ENCODE data around the gene KAZN. TPM values are rescaled to one million over a fixed set of nuclear protein-coding genes. Genes with fewer than 3 reads are reported as not detected.

The KAZN gene
- total RNA-seq, 2 donors from 2014 or later, result 0.46 to 0.58 TPM

DNA sequence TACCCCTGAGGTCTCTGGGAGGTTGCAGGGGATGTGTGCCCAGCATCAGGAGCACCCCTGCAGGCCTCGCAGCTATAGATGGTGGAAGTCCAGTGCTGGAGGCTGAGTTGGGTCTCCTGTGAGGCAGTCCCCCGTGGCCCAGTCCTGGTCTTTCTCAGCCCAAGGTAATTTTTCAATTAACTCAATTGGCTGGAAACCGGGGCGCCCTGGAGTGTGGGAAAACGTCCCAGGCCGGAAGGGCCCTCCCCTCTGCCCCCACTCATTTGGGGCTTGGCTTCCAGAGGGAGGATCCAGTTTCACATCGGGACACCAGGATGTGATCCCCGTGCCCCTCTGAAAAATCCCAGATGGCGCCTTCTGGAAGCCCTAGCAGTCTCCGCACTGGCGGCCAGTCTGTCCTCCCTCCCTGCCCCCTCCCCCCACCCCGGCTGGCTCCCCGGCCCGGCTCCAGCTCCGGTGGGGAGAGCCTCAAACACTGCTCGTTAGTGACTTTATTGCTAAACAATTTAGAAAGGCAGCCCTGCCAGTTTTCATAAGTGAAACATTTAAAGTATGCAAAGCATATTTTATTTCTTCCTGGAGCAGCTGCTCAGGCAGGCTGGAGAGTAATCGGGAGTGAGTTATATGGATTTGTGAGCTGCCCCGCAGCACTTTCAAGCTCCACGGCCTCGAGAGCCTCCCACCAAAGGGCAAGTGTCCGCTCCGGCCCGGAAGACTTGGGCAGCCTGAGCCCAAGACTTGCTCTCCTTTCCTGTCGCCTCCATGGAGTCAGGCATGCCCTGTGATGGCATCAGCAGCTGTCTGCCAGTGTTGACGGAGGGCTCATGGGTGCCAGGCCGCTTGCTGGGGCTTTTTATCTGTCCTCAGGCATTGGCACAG, 346.9 kb downstream of the KAZN start:
- H3K4me1 Mint-ChIP-seq (ENCODE audit: low read depth), result no peaks in the 10 kb centered on the region
- H3K27me3 Mint-ChIP-seq (ENCODE audit: low read depth), result no peaks in the 10 kb centered on the region
- H3K4me3 Mint-ChIP-seq, result no peak overlapping the region
- no peaks in the 10 kb centered on the region for H3K9me3 Mint-ChIP-seq
- H3K36me3 Mint-ChIP-seq (ENCODE audit: insufficient read depth in 2 of 2), result no peaks in the 10 kb centered on the region
- no peak for ATAC-seq (replicated peaks in 1 of 2)
- DNase-seq, result no peak
- no peak overlapping the region for H3K27ac Mint-ChIP-seq

DNA sequence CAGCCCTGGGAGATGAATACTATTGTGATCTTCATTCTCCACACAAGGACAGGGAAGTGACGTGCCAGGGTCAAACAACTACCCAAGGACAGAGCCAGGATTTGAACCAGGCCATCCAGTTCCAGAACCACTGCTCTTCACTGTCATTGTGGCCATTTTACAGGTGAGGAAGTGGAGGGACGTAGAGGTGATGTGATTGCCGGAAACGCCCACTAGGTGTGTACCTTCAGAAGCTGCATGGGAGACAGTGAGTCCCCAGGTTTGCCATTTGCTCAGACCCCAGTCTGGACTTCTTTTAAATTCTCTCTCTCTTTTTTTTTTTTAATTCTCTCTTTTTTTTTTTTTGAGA, 347.5 kb downstream of the KAZN start:
- H3K9me3 Mint-ChIP-seq, result no peaks in the 10 kb centered on the region
- no peaks in the 10 kb centered on the region for H3K27me3 Mint-ChIP-seq (ENCODE audit: low read depth)
- H3K36me3 Mint-ChIP-seq (ENCODE audit: insufficient read depth in 2 of 2), result no peaks in the 10 kb centered on the region
- H3K4me3 Mint-ChIP-seq, result no peak overlapping the region
- ATAC-seq (replicated peaks in 1 of 2) (no peak), DNase-seq (no peak)
- no peaks in the 10 kb centered on the region for H3K4me1 Mint-ChIP-seq (ENCODE audit: low read depth)
- no peak overlapping the region for H3K27ac Mint-ChIP-seq

DNA sequence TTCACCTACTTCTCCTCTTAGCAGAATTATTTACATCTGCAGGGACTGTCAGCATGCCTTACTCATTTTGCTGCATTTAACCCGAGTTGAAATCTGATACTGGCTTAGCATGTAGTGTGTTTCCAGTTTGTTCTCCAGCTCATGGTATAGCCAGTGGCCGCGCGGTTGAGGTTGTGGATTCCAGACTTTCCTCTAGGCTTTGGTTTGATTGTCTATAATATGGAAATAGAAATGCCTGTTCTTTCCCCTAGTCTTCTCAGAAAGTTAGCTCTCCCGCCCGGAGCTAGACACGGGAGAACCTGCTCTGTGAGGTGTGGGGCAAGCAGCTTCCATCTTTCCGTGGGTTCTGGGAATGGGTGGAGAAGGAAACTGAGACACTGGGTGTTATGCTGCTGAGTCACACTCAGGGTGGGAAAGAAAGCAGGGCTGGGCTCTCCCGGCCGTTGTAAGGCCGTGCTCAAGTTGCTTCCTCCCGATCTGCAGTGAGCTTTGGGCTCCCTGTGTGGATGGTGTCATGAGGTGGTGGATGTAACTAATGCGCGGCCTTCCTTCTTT, 348.3 kb downstream of the KAZN start:
- Mint-ChIP-seq H3K4me3 (no peak overlapping the region), H3K9me3 (no peaks in the 10 kb centered on the region), H3K4me1 (ENCODE audit: low read depth) (no peaks in the 10 kb centered on the region), H3K27ac (no peak overlapping the region), H3K36me3 (ENCODE audit: insufficient read depth in 2 of 2) (no peaks in the 10 kb centered on the region), H3K27me3 (ENCODE audit: low read depth) (no peaks in the 10 kb centered on the region)
- DNase-seq (no peak), ATAC-seq (replicated peaks in 1 of 2) (no peak)

- DNase-seq, result no peak
- Mint-ChIP-seq H3K4me3 (no peak overlapping the region), H3K4me1 (ENCODE audit: low read depth) (no peaks in the 10 kb centered on the region), H3K27ac (no peak overlapping the region), H3K27me3 (ENCODE audit: low read depth) (no peaks in the 10 kb centered on the region), H3K9me3 (no peaks in the 10 kb centered on the region), H3K36me3 (ENCODE audit: insufficient read depth in 2 of 2) (no peaks in the 10 kb centered on the region)
- no peak for ATAC-seq (replicated peaks in 1 of 2)
These were observed 348.9 kb downstream of the KAZN start for GRCh38 chr1:14947421-14947820.

- no peaks in the 10 kb centered on the region for H3K36me3 Mint-ChIP-seq (ENCODE audit: insufficient read depth in 2 of 2)
- H3K4me1 Mint-ChIP-seq (ENCODE audit: low read depth), result no peaks in the 10 kb centered on the region
- no peak for DNase-seq
- no peak overlapping the region for H3K27ac Mint-ChIP-seq
- no peaks in the 10 kb centered on the region for H3K27me3 Mint-ChIP-seq (ENCODE audit: low read depth)
- H3K4me3 Mint-ChIP-seq, result no peak overlapping the region
- no peak for ATAC-seq (replicated peaks in 1 of 2)
- no peaks in the 10 kb centered on the region for H3K9me3 Mint-ChIP-seq
These were observed 349.7 kb downstream of the KAZN start for GRCh38 chr1:14948112-14948652.

DNA sequence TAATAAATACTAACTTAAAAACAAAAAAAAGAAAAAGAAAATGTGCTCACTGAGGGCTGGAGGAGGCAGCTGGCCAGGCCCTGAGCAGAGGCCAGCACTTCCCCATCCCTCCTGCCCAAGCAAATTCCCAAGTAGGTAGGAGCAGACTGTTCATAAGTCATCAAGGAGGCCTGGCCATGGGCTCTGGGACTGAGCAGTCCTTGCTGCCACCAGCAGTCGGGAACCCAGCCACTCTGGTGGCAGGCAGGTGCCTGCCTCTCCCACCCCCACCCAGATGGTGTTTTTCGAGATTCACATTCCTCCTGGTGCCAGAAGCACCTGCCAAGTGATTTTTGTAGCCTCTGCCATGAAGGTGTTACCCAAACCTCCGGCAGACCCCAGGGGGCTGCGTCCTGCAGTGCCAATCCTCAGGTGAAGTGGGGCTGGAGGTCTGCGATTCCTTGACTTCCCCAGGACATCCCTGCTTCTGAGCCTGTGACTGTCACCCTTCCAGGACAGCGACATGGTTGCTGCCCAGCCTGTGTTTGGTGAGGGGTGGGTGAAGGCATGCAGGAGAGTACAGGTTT, 350.9 kb downstream of the KAZN start:
- no peaks in the 10 kb centered on the region for H3K9me3 Mint-ChIP-seq
- H3K27ac Mint-ChIP-seq, result no peak overlapping the region
- ATAC-seq (replicated peaks in 1 of 2), result no peak
- no peaks in the 10 kb centered on the region for H3K4me1 Mint-ChIP-seq (ENCODE audit: low read depth)
- DNase-seq, result no peak
- H3K4me3 Mint-ChIP-seq, result no peak overlapping the region
- no peaks in the 10 kb centered on the region for H3K36me3 Mint-ChIP-seq (ENCODE audit: insufficient read depth in 2 of 2)
- H3K27me3 Mint-ChIP-seq (ENCODE audit: low read depth), result no peaks in the 10 kb centered on the region

DNA sequence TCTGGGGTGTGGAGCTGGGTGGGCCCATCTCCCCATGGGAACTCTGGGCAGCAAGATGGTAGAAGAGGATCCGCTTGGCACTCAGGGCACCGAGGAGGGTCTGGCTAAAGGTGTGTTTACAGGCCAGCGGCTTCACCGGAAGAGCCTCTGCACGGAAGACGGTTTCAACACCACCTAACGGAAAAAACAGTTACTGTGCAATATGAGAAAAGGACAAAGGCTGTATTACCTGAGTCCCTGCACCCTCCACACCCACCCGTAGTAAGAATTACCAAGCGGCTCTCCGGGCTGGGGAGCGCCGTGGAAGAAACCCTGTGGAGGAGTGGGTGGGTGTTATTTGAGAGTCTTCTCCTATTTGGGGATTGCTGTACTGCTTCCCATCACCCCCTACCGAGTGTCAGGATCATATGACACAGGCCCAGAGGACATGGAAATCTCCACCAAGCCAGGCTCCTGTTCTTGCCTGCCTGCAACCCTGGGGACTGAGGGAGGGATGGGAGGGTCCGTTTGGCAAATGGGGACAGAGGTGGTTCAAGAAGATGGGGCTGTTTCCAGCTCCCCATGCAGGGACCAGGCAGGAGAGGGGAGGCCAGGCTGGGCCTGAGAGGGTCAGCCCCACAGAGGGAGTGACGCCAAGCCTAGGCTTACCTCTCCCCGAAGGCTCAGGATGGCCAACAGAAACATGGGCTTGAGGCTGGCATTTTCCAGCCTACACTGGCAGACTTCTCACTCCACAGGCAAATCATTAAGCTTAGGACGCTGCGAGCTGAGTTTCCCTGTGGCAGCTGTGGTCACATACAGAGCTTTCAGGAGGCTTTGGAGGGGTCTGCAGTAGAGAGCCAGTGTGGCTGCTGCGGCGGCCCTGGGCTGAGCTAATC, 351.6 kb downstream of the KAZN start:
- no peak overlapping the region for H3K4me3 Mint-ChIP-seq
- no peak for ATAC-seq (replicated peaks in 1 of 2)
- H3K9me3 Mint-ChIP-seq, result no peaks in the 10 kb centered on the region
- no peak for DNase-seq
- no peaks in the 10 kb centered on the region for H3K4me1 Mint-ChIP-seq (ENCODE audit: low read depth)
- H3K27me3 Mint-ChIP-seq (ENCODE audit: low read depth), result no peaks in the 10 kb centered on the region
- no peak overlapping the region for H3K27ac Mint-ChIP-seq
- H3K36me3 Mint-ChIP-seq (ENCODE audit: insufficient read depth in 2 of 2), result no peaks in the 10 kb centered on the region

- Mint-ChIP-seq H3K27ac (no peak overlapping the region), H3K36me3 (ENCODE audit: insufficient read depth in 2 of 2) (no peaks in the 10 kb centered on the region), H3K9me3 (no peaks in the 10 kb centered on the region), H3K4me1 (ENCODE audit: low read depth) (no peaks in the 10 kb centered on the region), H3K4me3 (no peak overlapping the region), H3K27me3 (ENCODE audit: low read depth) (no peaks in the 10 kb centered on the region)
- no peak for ATAC-seq (replicated peaks in 1 of 2)
- DNase-seq, result no peak
These were observed 353.3 kb downstream of the KAZN start for GRCh38 chr1:14951766-14952165.

GRCh38 chr1:14952626-14953314, 354.3 kb downstream of the KAZN start:
- no peak overlapping the region for H3K4me3 Mint-ChIP-seq
- no peak for ATAC-seq (replicated peaks in 1 of 2)
- no peaks in the 10 kb centered on the region for H3K9me3 Mint-ChIP-seq
- no peaks in the 10 kb centered on the region for H3K27me3 Mint-ChIP-seq (ENCODE audit: low read depth)
- DNase-seq, result no peak
- no peak overlapping the region for H3K27ac Mint-ChIP-seq
- no peaks in the 10 kb centered on the region for H3K4me1 Mint-ChIP-seq (ENCODE audit: low read depth)
- H3K36me3 Mint-ChIP-seq (ENCODE audit: insufficient read depth in 2 of 2), result no peaks in the 10 kb centered on the region

- no peak overlapping the region for H3K27ac Mint-ChIP-seq
- no peak for DNase-seq
- H3K36me3 Mint-ChIP-seq (ENCODE audit: insufficient read depth in 2 of 2), result no peaks in the 10 kb centered on the region
- no peaks in the 10 kb centered on the region for H3K27me3 Mint-ChIP-seq (ENCODE audit: low read depth)
- no peak for ATAC-seq (replicated peaks in 1 of 2)
- no peak overlapping the region for H3K4me3 Mint-ChIP-seq
- no peaks in the 10 kb centered on the region for H3K4me1 Mint-ChIP-seq (ENCODE audit: low read depth)
- no peaks in the 10 kb centered on the region for H3K9me3 Mint-ChIP-seq
These were observed 355.7 kb downstream of the KAZN start for GRCh38 chr1:14954210-14954609.

- H3K27me3 Mint-ChIP-seq (ENCODE audit: low read depth), result no peaks in the 10 kb centered on the region
- no peak overlapping the region for H3K4me3 Mint-ChIP-seq
- H3K36me3 Mint-ChIP-seq (ENCODE audit: insufficient read depth in 2 of 2), result no peaks in the 10 kb centered on the region
- no peak for DNase-seq
- H3K27ac Mint-ChIP-seq, result no peak overlapping the region
- H3K4me1 Mint-ChIP-seq (ENCODE audit: low read depth), result no peaks in the 10 kb centered on the region
- ATAC-seq (replicated peaks in 1 of 2), result no peak
- H3K9me3 Mint-ChIP-seq, result no peaks in the 10 kb centered on the region
These were observed 356.4 kb downstream of the KAZN start for GRCh38 chr1:14954930-14955329.

DNA sequence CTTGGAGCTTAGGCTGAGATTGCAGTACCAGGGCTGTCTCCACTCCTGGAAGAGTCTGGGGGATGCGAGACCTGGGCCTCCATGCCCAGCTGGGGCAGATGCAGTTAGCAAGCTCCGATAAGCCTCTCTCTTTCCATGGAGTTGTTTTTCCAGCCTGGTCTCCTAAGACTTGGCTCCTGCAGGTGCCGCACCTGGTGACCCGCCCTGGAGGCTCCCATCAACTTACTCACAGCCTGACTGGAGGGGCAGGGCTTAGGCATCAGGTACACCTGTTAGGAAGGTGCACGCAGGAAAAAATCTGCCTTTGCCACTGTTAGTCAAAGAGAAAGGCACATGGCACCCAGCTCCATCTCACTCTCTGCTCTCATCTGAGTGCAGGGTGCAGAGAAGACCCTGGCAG, 356.9 kb downstream of the KAZN start:
- no peaks in the 10 kb centered on the region for H3K4me1 Mint-ChIP-seq (ENCODE audit: low read depth)
- H3K9me3 Mint-ChIP-seq, result no peaks in the 10 kb centered on the region
- no peak overlapping the region for H3K4me3 Mint-ChIP-seq
- DNase-seq (no peak), ATAC-seq (replicated peaks in 1 of 2) (no peak)
- H3K27me3 Mint-ChIP-seq (ENCODE audit: low read depth), result no peaks in the 10 kb centered on the region
- H3K36me3 Mint-ChIP-seq (ENCODE audit: insufficient read depth in 2 of 2), result no peaks in the 10 kb centered on the region
- no peak overlapping the region for H3K27ac Mint-ChIP-seq

Data from activated T-cell treated with anti-CD3 and anti-CD28 coated beads, Interleukin-2, amount 50 U/mL, for 72 hours (primary cell).